RWPE2 (cell line): ENCODE data around the gene MCM5.

Experiments used
- ATAC-seq: fragments of 200-7000 bp; cut with Tn5 transposase; 3 replicates; pipeline ENCODE4 v1.9.1; 2021; ENCODE audit warnings: low read depth
- DNase-seq: peaks from one replicate; pipeline ENCODE4 v3.0.0-alpha.2; 2020; ENCODE audit warnings: low spot score
- H3K27ac ChIP-seq: fragments of 450-650 bp; 2 replicates; pipeline ENCODE4 v1.5.1; 2017; ENCODE audit warnings: mild to moderate bottlenecking; ENCODE audit not compliant: poor library complexity, severe bottlenecking
- H3K27me3 ChIP-seq: fragments of 250-450 bp; sonication (Bioruptor Pico); 2 replicates; pipeline ENCODE4 v1.5.1; 2021; ENCODE audit warnings: mild to moderate bottlenecking, moderate library complexity; ENCODE audit not compliant: insufficient read depth, poor library complexity, severe bottlenecking
- H3K36me3 ChIP-seq: fragments of 250-450 bp; sonication (Bioruptor Pico); 2 replicates; pipeline ENCODE4 v1.5.1; 2020; ENCODE audit warnings: low read depth, mild to moderate bottlenecking, moderate library complexity
- H3K4me1 ChIP-seq: fragments of 250-450 bp; sonication (Bioruptor Pico); 2 replicates; pipeline ENCODE4 v1.5.1; 2021; ENCODE audit warnings: mild to moderate bottlenecking, moderate library complexity; ENCODE audit not compliant: insufficient read depth, poor library complexity, severe bottlenecking
- H3K4me3 ChIP-seq: fragments of 250-450 bp; sonication (Bioruptor Pico); 2 replicates; pipeline ENCODE4 v1.5.1; 2021; ENCODE audit warnings: mild to moderate bottlenecking, moderate library complexity; ENCODE audit not compliant: severe bottlenecking
- H3K9me3 ChIP-seq: fragments of 250-450 bp; sonication (Bioruptor Pico); 2 replicates; pipeline ENCODE4 v1.5.1; 2021; ENCODE audit warnings: mild to moderate bottlenecking, moderate library complexity; ENCODE audit not compliant: severe bottlenecking
- TF ChIP-seq, protein P1 (sequence below): fragments of 450-650 bp; IDR thresholded peaks from one replicate; pipeline ENCODE4 v1.5.1; 2017; ENCODE audit warnings: mild to moderate bottlenecking, moderate library complexity; ENCODE audit not compliant: poor library complexity, severe bottlenecking

MCM5 gene

DNA sequence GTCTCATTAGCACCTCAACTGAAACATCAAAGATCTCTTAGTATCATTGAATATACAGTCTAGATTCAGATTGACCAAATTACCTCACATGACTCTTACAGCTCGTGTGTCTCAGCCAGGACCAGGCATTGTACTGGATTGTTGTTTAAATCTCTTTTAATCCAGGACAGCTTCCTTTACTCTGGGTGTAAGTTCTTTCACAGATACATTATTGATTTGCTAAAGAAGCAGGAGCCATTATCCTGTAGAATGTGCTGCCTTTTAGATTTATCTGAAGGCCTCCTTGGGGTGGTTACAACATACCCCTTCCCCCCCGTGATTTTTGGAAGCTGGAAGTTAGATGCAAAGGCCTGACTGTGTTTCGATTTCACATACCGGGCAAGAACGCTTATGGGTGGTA, 4.2 kb downstream of the MCM5 start:
- Histone ChIP-seq H3K27me3 (no peaks in the 10 kb centered on the region), H3K9me3 (no peaks in the 10 kb centered on the region), H3K27ac (no peak overlapping the region), H3K4me1 (peaks cover 9% of the 10 kb centered on the region), H3K36me3 (peaks cover 85% of the 10 kb centered on the region), H3K4me3 (no peak overlapping the region)
- TF ChIP-seq, protein P1, sequence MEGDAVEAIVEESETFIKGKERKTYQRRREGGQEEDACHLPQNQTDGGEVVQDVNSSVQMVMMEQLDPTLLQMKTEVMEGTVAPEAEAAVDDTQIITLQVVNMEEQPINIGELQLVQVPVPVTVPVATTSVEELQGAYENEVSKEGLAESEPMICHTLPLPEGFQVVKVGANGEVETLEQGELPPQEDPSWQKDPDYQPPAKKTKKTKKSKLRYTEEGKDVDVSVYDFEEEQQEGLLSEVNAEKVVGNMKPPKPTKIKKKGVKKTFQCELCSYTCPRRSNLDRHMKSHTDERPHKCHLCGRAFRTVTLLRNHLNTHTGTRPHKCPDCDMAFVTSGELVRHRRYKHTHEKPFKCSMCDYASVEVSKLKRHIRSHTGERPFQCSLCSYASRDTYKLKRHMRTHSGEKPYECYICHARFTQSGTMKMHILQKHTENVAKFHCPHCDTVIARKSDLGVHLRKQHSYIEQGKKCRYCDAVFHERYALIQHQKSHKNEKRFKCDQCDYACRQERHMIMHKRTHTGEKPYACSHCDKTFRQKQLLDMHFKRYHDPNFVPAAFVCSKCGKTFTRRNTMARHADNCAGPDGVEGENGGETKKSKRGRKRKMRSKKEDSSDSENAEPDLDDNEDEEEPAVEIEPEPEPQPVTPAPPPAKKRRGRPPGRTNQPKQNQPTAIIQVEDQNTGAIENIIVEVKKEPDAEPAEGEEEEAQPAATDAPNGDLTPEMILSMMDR: no peak
- ATAC-seq: no peak
- no peak for DNase-seq

DNA sequence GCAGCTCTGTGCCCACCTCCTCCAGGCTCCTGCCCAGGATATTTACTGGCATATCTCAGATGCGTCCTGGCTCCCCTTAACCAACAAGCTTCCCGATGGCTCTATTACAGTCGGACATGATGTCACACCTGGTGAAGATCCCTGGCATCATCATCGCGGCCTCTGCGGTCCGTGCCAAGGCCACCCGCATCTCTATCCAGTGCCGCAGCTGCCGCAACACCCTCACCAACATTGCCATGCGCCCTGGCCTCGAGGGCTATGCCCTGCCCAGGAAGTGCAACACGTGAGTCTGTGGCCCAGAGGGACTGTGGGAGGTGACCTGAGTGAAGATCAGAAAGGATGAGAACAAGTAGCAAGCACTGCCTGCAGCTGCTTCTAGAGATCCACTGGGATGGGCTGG, 6.5 kb downstream of the MCM5 start:
- Histone ChIP-seq H3K36me3 (peaks cover 97% of the 10 kb centered on the region), H3K4me3 (no peak overlapping the region), H3K4me1 (peaks cover under 1% of the 10 kb centered on the region), H3K27ac (no peak overlapping the region), H3K9me3 (no peaks in the 10 kb centered on the region), H3K27me3 (no peaks in the 10 kb centered on the region)
- TF ChIP-seq, protein P1: no peak
- DNase-seq (no peak), ATAC-seq (no peak)

DNA sequence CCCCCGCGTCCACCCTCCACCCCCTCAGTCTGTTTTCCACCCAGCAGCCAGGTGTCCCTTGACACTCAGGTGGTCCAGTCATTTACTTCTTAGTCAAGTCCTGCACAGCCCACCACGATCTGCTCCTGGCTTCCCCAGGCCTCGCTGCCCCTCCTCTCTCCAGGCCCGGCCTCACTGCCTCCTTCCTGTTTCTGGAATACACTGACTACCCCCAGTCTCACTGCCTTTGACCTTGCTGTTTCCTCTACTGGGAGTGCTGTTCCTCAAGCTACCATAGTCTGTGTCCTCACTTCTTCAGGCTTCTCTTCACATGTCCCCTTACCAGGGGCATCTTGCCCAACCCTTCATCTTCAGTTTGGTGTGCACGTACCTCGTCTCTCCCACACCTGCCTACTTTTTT, 7.4 kb downstream of the MCM5 start:
- H3K27me3 ChIP-seq: no peaks in the 10 kb centered on the region
- no peaks in the 10 kb centered on the region for H3K4me1 ChIP-seq
- DNase-seq: no peak
- no peak for ATAC-seq
- no peak overlapping the region for H3K27ac ChIP-seq
- peaks cover 100% of the 10 kb centered on the region for H3K36me3 ChIP-seq
- TF ChIP-seq, protein P1: no peak
- no peak overlapping the region for H3K4me3 ChIP-seq
- no peaks in the 10 kb centered on the region for H3K9me3 ChIP-seq

DNA sequence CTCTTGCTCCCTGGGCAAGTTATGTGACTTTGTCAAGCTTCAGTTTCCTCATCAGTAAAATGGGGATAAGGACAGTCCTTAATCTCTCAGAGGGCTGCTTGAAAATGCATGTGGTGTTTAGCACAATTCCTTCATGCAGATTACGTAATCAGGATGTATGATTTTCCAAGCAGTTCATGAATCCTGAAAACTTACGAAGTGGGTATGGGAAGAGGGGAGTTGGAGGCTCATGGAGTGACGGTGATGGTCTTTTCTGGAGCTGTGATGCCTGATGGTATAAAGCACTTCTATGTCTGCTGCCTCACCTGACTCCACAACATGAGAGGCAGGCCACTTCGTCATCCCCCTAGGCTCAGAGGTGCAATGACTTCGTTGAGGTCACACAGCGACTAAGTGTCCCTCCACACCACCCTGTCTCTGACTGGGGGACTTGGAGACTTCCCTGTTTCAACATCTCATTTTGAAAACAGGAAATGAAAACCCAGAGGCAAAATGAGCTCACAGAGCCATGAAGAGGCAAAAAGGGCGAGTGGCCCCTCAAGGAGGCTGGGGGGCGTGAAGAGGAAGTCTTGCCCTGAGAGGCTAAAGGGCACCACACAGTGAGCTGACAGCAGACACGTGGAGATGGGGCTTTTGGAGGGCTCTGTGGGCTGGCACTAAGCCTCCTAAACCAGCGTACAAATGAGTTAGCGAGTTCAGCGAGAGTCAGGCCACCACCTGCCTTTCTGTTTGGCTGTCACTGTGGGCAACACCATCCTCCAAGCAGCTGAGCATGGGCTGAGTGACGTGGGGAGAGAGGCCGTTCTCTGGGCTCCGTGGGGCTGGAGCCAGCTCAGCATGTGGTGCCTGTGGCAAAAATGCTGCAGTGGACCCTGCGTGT, 10.1 kb downstream of the MCM5 start:
- TF ChIP-seq, protein P1: no peak
- Histone ChIP-seq H3K27ac (no peak overlapping the region), H3K36me3 (peaks cover 100% of the 10 kb centered on the region), H3K4me1 (no peaks in the 10 kb centered on the region), H3K4me3 (no peak overlapping the region), H3K9me3 (no peaks in the 10 kb centered on the region), H3K27me3 (no peaks in the 10 kb centered on the region)
- ATAC-seq (no peak), DNase-seq (no peak)

DNA sequence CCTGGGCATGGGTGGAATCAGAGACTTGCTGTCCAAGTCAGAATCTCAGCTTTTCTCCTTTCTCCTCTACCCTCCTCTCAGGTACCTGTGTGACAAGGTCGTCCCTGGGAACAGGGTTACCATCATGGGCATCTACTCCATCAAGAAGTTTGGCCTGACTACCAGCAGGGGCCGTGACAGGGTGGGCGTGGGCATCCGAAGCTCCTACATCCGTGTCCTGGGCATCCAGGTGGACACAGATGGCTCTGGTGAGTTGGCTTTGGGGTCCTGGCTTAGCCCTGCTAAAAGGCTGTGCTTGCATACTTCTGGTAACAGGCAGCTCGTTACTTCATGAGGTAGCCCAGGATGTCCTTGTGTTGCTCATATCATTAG, 10.7 kb downstream of the MCM5 start:
- no peaks in the 10 kb centered on the region for H3K27me3 ChIP-seq
- ATAC-seq (no peak), DNase-seq (no peak)
- H3K36me3 ChIP-seq: peaks cover 100% of the 10 kb centered on the region
- H3K27ac ChIP-seq: no peak overlapping the region
- H3K4me1 ChIP-seq: no peaks in the 10 kb centered on the region
- H3K9me3 ChIP-seq: no peaks in the 10 kb centered on the region
- no peak overlapping the region for H3K4me3 ChIP-seq
- TF ChIP-seq, protein P1: no peak
